ENCODE data around the gene COL4A4. TPM values are rescaled to one million over a fixed set of nuclear protein-coding genes. Genes with fewer than 3 reads are reported as not detected.

Gene COL4A4
- total and polyA plus RNA-seq, 2 of the 4 experiments (the other 2 are of a cell fraction): 0.02 TPM; not detected in 1

- no peaks in the 10 kb centered on the region for H3K9me3 ChIP-seq (ENCODE audit: control insufficient read depth, insufficient read depth, low read length)
- H3K4me1 ChIP-seq (ENCODE audit: control insufficient read depth, insufficient read depth, low read length): no peaks in the 10 kb centered on the region
- no peak overlapping the region for H3K56ac ChIP-seq (ENCODE audit: extremely low read depth, insufficient read depth, low read length)
- H4K91ac ChIP-seq (ENCODE audit: insufficient read depth, low read depth, low read length): no peak overlapping the region
- H3K36me3 ChIP-seq (ENCODE audit: control insufficient read depth, insufficient read depth, low read length): 0 out of 2 replicates have a peak, but pooled peaks cover 4% of the 10 kb centered on the region
- no TSS peak for BruUV-seq (replicated peaks)
- H4K5ac ChIP-seq (ENCODE audit: low read depth, low read length): no peak overlapping the region
- no peak overlapping the region for H3K27ac ChIP-seq (ENCODE audit: insufficient read depth, low read length)
- no peak overlapping the region for H2AK5ac ChIP-seq (ENCODE audit: low read depth, low read length)
- POLR2A ChIA-PET (ENCODE audit: unreplicated experiment): no interaction called here
- ATAC-seq (ENCODE audit: low read depth) (no peak), DNase-seq (no peak)
- no peak overlapping the region for H2BK15ac ChIP-seq (ENCODE audit: low read depth, low read length)
- no peaks in the 10 kb centered on the region for H3K27me3 ChIP-seq (ENCODE audit: control insufficient read depth, insufficient read depth, low read length)
- no peak overlapping the region for H2BK20ac ChIP-seq (ENCODE audit: low read depth, low read length)
- no peak overlapping the region for H3K23ac ChIP-seq (ENCODE audit: low read depth, low read length)
- intact Hi-C loops (cut with micrococcal nuclease) (loop anchor here (1.0 kb wide), 1 partner anchor 113 kb away; no protein-coding TSS in a partner anchor), dilution Hi-C loops (cut with HindIII; ENCODE audit: low sequenced_read_pairs, unreplicated experiment) (no loop called here), in situ Hi-C loops (cut with MboI; ENCODE audit: low sequenced_read_pairs) (loop anchor here (25.0 kb wide), 2 partner anchors 807 to 1132 kb away; no protein-coding TSS in a partner anchor)
- H3K79me1 ChIP-seq (ENCODE audit: low read depth in 1 of 2, low read length in 2 of 2): no peaks in the 10 kb centered on the region
- H4K20me1 ChIP-seq (ENCODE audit: insufficient read depth, low read length): no peaks in the 10 kb centered on the region
- no CpG with 5 or more reads among the region's 4 CpGs for WGBS, 2 experiments (ENCODE audit: extremely low coverage in 2 of 2, insufficient read length in 1 of 2)
- no peak overlapping the region for H2AK9ac ChIP-seq (replicated peaks; ENCODE audit: low read depth, low read length, poor library complexity)
- TF ChIP-seq, protein P1, sequence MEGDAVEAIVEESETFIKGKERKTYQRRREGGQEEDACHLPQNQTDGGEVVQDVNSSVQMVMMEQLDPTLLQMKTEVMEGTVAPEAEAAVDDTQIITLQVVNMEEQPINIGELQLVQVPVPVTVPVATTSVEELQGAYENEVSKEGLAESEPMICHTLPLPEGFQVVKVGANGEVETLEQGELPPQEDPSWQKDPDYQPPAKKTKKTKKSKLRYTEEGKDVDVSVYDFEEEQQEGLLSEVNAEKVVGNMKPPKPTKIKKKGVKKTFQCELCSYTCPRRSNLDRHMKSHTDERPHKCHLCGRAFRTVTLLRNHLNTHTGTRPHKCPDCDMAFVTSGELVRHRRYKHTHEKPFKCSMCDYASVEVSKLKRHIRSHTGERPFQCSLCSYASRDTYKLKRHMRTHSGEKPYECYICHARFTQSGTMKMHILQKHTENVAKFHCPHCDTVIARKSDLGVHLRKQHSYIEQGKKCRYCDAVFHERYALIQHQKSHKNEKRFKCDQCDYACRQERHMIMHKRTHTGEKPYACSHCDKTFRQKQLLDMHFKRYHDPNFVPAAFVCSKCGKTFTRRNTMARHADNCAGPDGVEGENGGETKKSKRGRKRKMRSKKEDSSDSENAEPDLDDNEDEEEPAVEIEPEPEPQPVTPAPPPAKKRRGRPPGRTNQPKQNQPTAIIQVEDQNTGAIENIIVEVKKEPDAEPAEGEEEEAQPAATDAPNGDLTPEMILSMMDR (conservative IDR thresholded peaks at IDR 0.05; ENCODE audit: low read depth, low read length): no peak
- TF ChIP-seq BHLHE40 (IDR thresholded peaks at IDR 0.05; ENCODE audit: low read depth, low read length) (no peak), POLR2A (IDR thresholded peaks at IDR 0.05; ENCODE audit: low read depth, low read length) (no peak)
- no peak overlapping the region for H3K9ac ChIP-seq (ENCODE audit: low read depth, low read length)
- H3K9me1 ChIP-seq (ENCODE audit: insufficient read depth, low read length): no peaks in the 10 kb centered on the region; the same call in 1 of the 2 replicates
- H3K4me3 ChIP-seq (ENCODE audit: insufficient read depth, low read depth, low read length): no peak overlapping the region
- H2BK5ac ChIP-seq (ENCODE audit: low read depth, low read length, poor library complexity, severe bottlenecking): no peak overlapping the region
- CTCF ChIA-PET: interaction anchor here (0.7 kb wide), 1 partner anchor 496 kb away, joined by 8 read pairs; no protein-coding TSS in a partner anchor
- H2AFZ ChIP-seq (replicated peaks; ENCODE audit: low read length, poor library complexity): no peak overlapping the region
- no peak overlapping the region for H4K8ac ChIP-seq (ENCODE audit: low read depth in 2 of 2, low read length in 2 of 2)
- no peak overlapping the region for H3K14ac ChIP-seq (replicated peaks; ENCODE audit: low read depth, low read length)
- H3K4ac ChIP-seq (ENCODE audit: low read depth, low read length): no peak overlapping the region
- H3K18ac ChIP-seq (ENCODE audit: low read depth, low read length): no peak overlapping the region
- H2BK120ac ChIP-seq (ENCODE audit: low read depth, low read length): no peak overlapping the region
- H3K4me2 ChIP-seq (ENCODE audit: low read depth, low read length): no peak overlapping the region
Measured at GRCh38 chr2:226994775-226995174, 169.2 kb downstream of the COL4A4 start.
